Breast epithelium (tissue), 4 donors: Measurements from ENCODE around the gene ABAT. TPM values are rescaled to one million over a fixed set of nuclear protein-coding genes. Genes with fewer than 3 reads are reported as not detected.

Experiments used
- DNase-seq, 2 donors: peaks; one replicate each; pipeline ENCODE4 v3.0.0-alpha.2; 2019; ENCODE audit warnings: low spot score in 2 of 2
- H3K27ac ChIP-seq, 2 donors: fragments of 200-600 bp; sonication (generic) in 1 of 2; one replicate each; pipeline ENCODE4 v1.5.1; 2016 to 2019; ENCODE audit warnings: mild to moderate bottlenecking in 1 of 2
- H3K27me3 ChIP-seq, 2 donors: fragments of 200-600 bp; sonication (generic) in 1 of 2; one replicate each; pipeline versions ENCODE4 v1.5.1 to v1.6.0; 2017 to 2019; ENCODE audit warnings: control low read depth in 1 of 2, mild to moderate bottlenecking in 1 of 2
- H3K36me3 ChIP-seq: fragments of 200-600 bp; one replicate; pipeline ENCODE4 v1.5.1; 2019
- H3K4me1 ChIP-seq, 2 donors: fragments of 200-600 bp; sonication (generic); one replicate each; pipeline ENCODE4 v1.5.1; 2016 to 2019; ENCODE audit warnings: control low read depth in 1 of 2
- H3K4me3 ChIP-seq, 3 donors: fragments of 200-600 bp; sonication (generic); 1 replicate in 2 of 3; 2 replicates in 1 of 3; pipeline ENCODE4 v1.5.1; 2016 to 2019; ENCODE audit warnings: mild to moderate bottlenecking in 3 of 3, moderate library complexity in 2 of 3
- H3K9me3 ChIP-seq, 2 donors: fragments of 200-600 bp; sonication (generic) in 1 of 2; one replicate each; pipeline ENCODE4 v1.5.1; 2016 to 2019; ENCODE audit warnings: control low read depth in 1 of 2
- CTCF ChIP-seq, 3 donors: fragments of 450-650 bp; IDR thresholded peaks; one replicate each; pipeline ENCODE4 v1.5.1; 2016 to 2017; ENCODE audit warnings: antibody characterized with exemption in 3 of 3, mild to moderate bottlenecking in 3 of 3, moderate library complexity in 3 of 3
- POLR2A ChIP-seq: fragments of 450-650 bp; IDR thresholded peaks from one replicate; pipeline ENCODE4 v1.6.1; 2016; ENCODE audit warnings: antibody characterized with exemption, mild to moderate bottlenecking, moderate library complexity
- POLR2AphosphoS5 ChIP-seq, 3 donors: sonication (generic); formaldehyde crosslinking; IDR thresholded peaks; one replicate each; pipeline ENCODE4 v1.6.1; 2017; ENCODE audit warnings: antibody characterized with exemption in 3 of 3
- intact Hi-C: fragments of 100-400 bp; cut with DNase I; formaldehyde crosslinking; loops from one replicate; pipeline ENCODE4 v1.15.1; 2023; ENCODE audit warnings: low total_unique reads
- total RNA-seq, 3 donors: library from RNA; depleted of rRNA; stranded (reverse); fragments of >200 nt; gene quantifications; one replicate each; pipeline ENCODE4 v1.1.0, GENCODE V29; 2016

The ABAT gene
- total RNA-seq, 3 donors from 2014 or later = 7.5 to 12.6 (median 9.8) TPM

- no peaks in the 10 kb centered on the region for H3K9me3 ChIP-seq
- intact Hi-C loops = loop anchor here (5.0 kb wide), 1 partner anchor 426 kb away; no protein-coding TSS in a partner anchor
Measured at GRCh38 chr16:8826278-8826879, 152.0 kb downstream of the ABAT start.

GRCh38 chr16:8828541-8829165, 154.2 kb downstream of the ABAT start:
- Histone ChIP-seq H3K4me1 (no peaks in the 10 kb centered on the region), H3K36me3 (no peaks in the 10 kb centered on the region), H3K4me3 (no peak overlapping the region), H3K27me3 (no peaks in the 10 kb centered on the region), H3K27ac (no peak overlapping the region), H3K9me3 (no peaks in the 10 kb centered on the region)
- intact Hi-C loops = loop anchor here (5.0 kb wide), 1 partner anchor 424 kb away; no protein-coding TSS in a partner anchor
- TF ChIP-seq POLR2A = no peak
- TF ChIP-seq CTCF (IDR thresholded peaks at IDR 0.05) = no peak
- TF ChIP-seq POLR2AphosphoS5 (IDR thresholded peaks at IDR 0.05) = no peak
- no peak for DNase-seq

More at GRCh38 chr16:8826278-8826879, 152.0 kb downstream of the ABAT start:
- Histone ChIP-seq H3K4me1 (no peaks in the 10 kb centered on the region), H3K27ac (no peak overlapping the region), H3K36me3 (no peaks in the 10 kb centered on the region), H3K4me3 (no peak overlapping the region), H3K27me3 (no peaks in the 10 kb centered on the region)
- no peak for TF ChIP-seq POLR2A
- no peak for TF ChIP-seq POLR2AphosphoS5 (IDR thresholded peaks at IDR 0.05)
- TF ChIP-seq CTCF (IDR thresholded peaks at IDR 0.05) = no peak
- no peak for DNase-seq

- Histone ChIP-seq H3K27me3 (no peaks in the 10 kb centered on the region), H3K27ac (no peak overlapping the region), H3K4me1 (no peaks in the 10 kb centered on the region), H3K9me3 (no peaks in the 10 kb centered on the region), H3K36me3 (no peaks in the 10 kb centered on the region), H3K4me3 (no peak overlapping the region)
- intact Hi-C loops = no loop called here
- TF ChIP-seq POLR2AphosphoS5 (IDR thresholded peaks at IDR 0.05) (no peak), CTCF (IDR thresholded peaks at IDR 0.05) (no peak), POLR2A (no peak)
- DNase-seq = no peak
Measured at GRCh38 chr16:8831450-8831849, 157.0 kb downstream of the ABAT start.

- H3K36me3 ChIP-seq = no peaks in the 10 kb centered on the region
- H3K27ac ChIP-seq = no peak overlapping the region
- intact Hi-C loops = no loop called here
- no peaks in the 10 kb centered on the region for H3K4me1 ChIP-seq
- H3K4me3 ChIP-seq = no peak overlapping the region
- no peaks in the 10 kb centered on the region for H3K9me3 ChIP-seq
- TF ChIP-seq POLR2A = no peak
- no peak for TF ChIP-seq CTCF (IDR thresholded peaks at IDR 0.05)
- TF ChIP-seq POLR2AphosphoS5 (IDR thresholded peaks at IDR 0.05) = no peak
- DNase-seq = no peak
- no peaks in the 10 kb centered on the region for H3K27me3 ChIP-seq
Measured at GRCh38 chr16:8831871-8832716, 157.7 kb downstream of the ABAT start.

- H3K27ac ChIP-seq = no peak overlapping the region
- TF ChIP-seq POLR2A = no peak
- no peak for TF ChIP-seq POLR2AphosphoS5 (IDR thresholded peaks at IDR 0.05)
- no peak for TF ChIP-seq CTCF (IDR thresholded peaks at IDR 0.05)
- H3K4me3 ChIP-seq = no peak overlapping the region
- DNase-seq = no peak
- no peaks in the 10 kb centered on the region for H3K27me3 ChIP-seq
- no peaks in the 10 kb centered on the region for H3K36me3 ChIP-seq
- H3K9me3 ChIP-seq = no peaks in the 10 kb centered on the region
- H3K4me1 ChIP-seq = no peaks in the 10 kb centered on the region
- intact Hi-C loops = no loop called here
Measured at GRCh38 chr16:8832717-8833105, 158.3 kb downstream of the ABAT start.
